GM12878 (cell line): ENCODE measurements around the gene FJX1. TPM values are rescaled to one million over a fixed set of nuclear protein-coding genes. Genes with fewer than 3 reads are reported as not detected.

Experiments used
- ATAC-seq: fragments of 200-7000 bp; cut with Tn5 transposase; 3 replicates; pipeline ENCODE4 v1.9.1; 2020; ENCODE audit warnings: mild to moderate bottlenecking, moderate library complexity
- BruUV-seq: library from RNA; stranded (reverse); fragments of 400-500 nt; replicated peaks from 2 replicates; lab custom pipeline; 2021; lab: Mats Ljungman, UMichigan
- CTCF ChIA-PET: fragments of 300-600 bp; sonication (Branson Sonifier 250); formaldehyde crosslinking; extraction: SDS; loops from one replicate; lab custom pipeline; 2021; ENCODE audit warnings: inconsistent platforms; lab: Yijun Ruan, JAX
- POLR2A ChIA-PET: fragments of 350-600 bp; formaldehyde crosslinking; extraction: SDS; loops from one replicate; lab custom pipeline; 2021; ENCODE audit warnings: inconsistent platforms; lab: Charles Lee
- RAD21 ChIA-PET: fragments of 300-600 bp; sonication (Branson Sonifier 250); formaldehyde crosslinking; loops from one replicate; lab custom pipeline; 2023; ENCODE audit warnings: antibody characterized with exemption; ENCODE audit not compliant: unreplicated experiment; lab: Charles Lee
- SMC1A ChIA-PET: fragments of 300-600 bp; sonication (Branson Sonifier 250); formaldehyde crosslinking; loops from one replicate; lab custom pipeline; 2023; ENCODE audit not compliant: unreplicated experiment, uncharacterized antibody; lab: Charles Lee
- DNase-seq: peaks from one replicate; pipeline ENCODE4 v3.0.0-alpha.2; 2011; ENCODE audit warnings: low read depth, low spot score
- FAIRE-seq: peaks from 3 replicates; lab custom pipeline; 2011; peaks lifted over from hg19 to GRCh38; lab: Jason Lieb, UNC
- H2AFZ ChIP-seq: 2 replicates; pipeline ENCODE4 v1.6.0; 2011; ENCODE audit warnings: low read depth, low read length, control low read depth; ENCODE audit not compliant: control insufficient read depth
- H3K27ac ChIP-seq: 2 replicates; pipeline ENCODE4 v1.5.1; 2011; ENCODE audit warnings: control low read depth; ENCODE audit not compliant: control insufficient read depth, insufficient read depth
- H3K27me3 ChIP-seq, 2 experiments: replicated peaks in 1 of 2; 2 replicates each; pipeline versions ENCODE4 v1.6.0 to v1.6.1; 2011; ENCODE audit warnings: low read length in 1 of 2; ENCODE audit not compliant: control insufficient read depth in 2 of 2, insufficient read depth in 2 of 2
- H3K36me3 ChIP-seq, 2 experiments: 2 replicates each; pipeline ENCODE4 v1.5.1; 2011; ENCODE audit warnings: low read length in 1 of 2; ENCODE audit not compliant: control insufficient read depth in 2 of 2, insufficient read depth in 2 of 2
- H3K4me1 ChIP-seq: 2 replicates; pipeline ENCODE4 v1.6.1; 2011; ENCODE audit warnings: mild to moderate bottlenecking, low read length, moderate library complexity, mixed read lengths; ENCODE audit not compliant: control insufficient read depth, insufficient read depth
- H3K4me2 ChIP-seq: 2 replicates; pipeline ENCODE4 v1.6.0; 2011; ENCODE audit warnings: control low read depth; ENCODE audit not compliant: control insufficient read depth, insufficient read depth
- H3K4me3 ChIP-seq: fragments of 200-600 bp; sonication (generic); 2 replicates; pipeline ENCODE4 v1.5.1; 2016
- H3K79me2 ChIP-seq: 2 replicates; pipeline ENCODE4 v1.6.0; 2011; ENCODE audit warnings: low read length; ENCODE audit not compliant: control insufficient read depth, insufficient read depth
- H3K9ac ChIP-seq: 2 replicates; pipeline ENCODE4 v1.8.0; 2011; ENCODE audit warnings: low read length, control low read depth, mixed read lengths; ENCODE audit not compliant: control insufficient read depth, insufficient read depth
- H3K9me3 ChIP-seq: replicated peaks from 3 replicates; pipeline ENCODE4 v1.5.1; 2011; ENCODE audit warnings: mild to moderate bottlenecking, low read length; ENCODE audit not compliant: control insufficient read depth, insufficient read depth
- H4K20me1 ChIP-seq: 2 replicates; pipeline ENCODE4 v1.6.0; 2011; ENCODE audit not compliant: control insufficient read depth, insufficient read depth
- ASH2L ChIP-seq: fragments of 300-600, 200-600 bp; sonication (generic); IDR thresholded peaks from 2 replicates; pipeline ENCODE4 v1.6.1; 2017; ENCODE audit warnings: low read depth, mild to moderate bottlenecking, borderline replicate concordance
- EP300 ChIP-seq, 2 experiments: fragments of 150-350 bp in 1 of 2; IDR thresholded peaks; 2 replicates each; pipeline ENCODE4 v1.6.1; 2011 to 2012; ENCODE audit warnings: low read depth in 2 of 2, low read length in 2 of 2, borderline replicate concordance in 1 of 2, improper control_type of control experiment in 1 of 2, inconsistent platforms in 1 of 2; ENCODE audit not compliant: control insufficient read depth in 1 of 2
- FOXM1 ChIP-seq: IDR thresholded peaks from 2 replicates; pipeline ENCODE4 v1.6.1; 2012; ENCODE audit warnings: low read depth, mild to moderate bottlenecking, inconsistent platforms, low read length, moderate library complexity
- PAX8 ChIP-seq: fragments of 450-650 bp; IDR thresholded peaks from 2 replicates; pipeline ENCODE4 v1.6.1; 2017; ENCODE audit warnings: mild to moderate bottlenecking, moderate library complexity
- POU2F2 ChIP-seq: IDR thresholded peaks from 3 replicates; pipeline ENCODE4 v1.6.1; 2011; ENCODE audit warnings: low read depth, mild to moderate bottlenecking, low read length, borderline replicate concordance
- TBL1XR1 ChIP-seq: IDR thresholded peaks from 2 replicates; pipeline ENCODE4 v1.6.1; 2012; ENCODE audit warnings: low read depth, low read length, improper control_type of control experiment
- TCF3 ChIP-seq: IDR thresholded peaks from 2 replicates; pipeline ENCODE4 v1.6.1; 2012; ENCODE audit warnings: low read depth, mild to moderate bottlenecking, low read length, borderline replicate concordance; ENCODE audit not compliant: insufficient read depth
- WGBS: methylation state at CpG from one replicate; pipeline ENCODE4 v1.1.6; 2016; ENCODE audit warnings: low lambda C conversion rate; ENCODE audit not compliant: insufficient replicate concordance, insufficient coverage; ENCODE audit errors: missing lambda C conversion rate; 5-methylcytosine and 5-hydroxymethylcytosine counted together
- in situ Hi-C: fragments of 300-500 bp; cut with MboI; formaldehyde crosslinking; loops from 9 replicates; pipeline ENCODE4 v1.14.3; 2018; ENCODE audit warnings: mixed read lengths
- intact Hi-C: fragments of 100-400 bp; cut with micrococcal nuclease; formaldehyde crosslinking; loops from one replicate; pipeline ENCODE4 v1.14.2; 2022; ENCODE audit not compliant: unreplicated experiment
- polyA plus RNA-seq, 11 experiments: library from polyadenylated mRNA; depleted of rRNA in 4 of 11; unstranded in 6 of 11; stranded (reverse) in 5 of 11; fragments of >200 nt; fragmentation: Nextera tagmentation in 4 of 11; fragmentation: Illumina TruSeq in 1 of 11; extraction: Ambion mirVana in 4 of 11; extraction: Trizol in 1 of 11; gene quantifications; 1 replicate in 1 of 11; 2 replicates in 10 of 11; pipeline versions ENCODE4 v1.2.1 to v1.2.3, GENCODE V29; 2011 to 2016; ENCODE audit warnings: inconsistent platforms in 2 of 11, missing spikeins in 2 of 11, low read depth in 1 of 11
- total RNA-seq, 4 experiments: library from RNA; depleted of rRNA in 3 of 4; stranded (reverse); fragments of >200 nt in 3 of 4; fragmentation: Illumina TruSeq in 1 of 4; extraction: Trizol in 1 of 4; gene quantifications; 2 replicates each; pipeline versions ENCODE4 v1.2.1 to v1.2.3, GENCODE V29; 2013 to 2021
- TF ChIP-seq, protein P1 (sequence below): fragments of 450-650 bp; formaldehyde crosslinking; IDR thresholded peaks from 2 replicates; pipeline ENCODE4 v1.5.0; 2022; ENCODE audit warnings: mild to moderate bottlenecking, missing genetic modification characterization
- TF ChIP-seq, protein P2 (sequence below): fragments of 150-350 bp; IDR thresholded peaks from 2 replicates; pipeline ENCODE4 v1.6.1; 2014; ENCODE audit warnings: mild to moderate bottlenecking, low read depth, low read length
- TF ChIP-seq, protein P3 (sequence below): IDR thresholded peaks from 2 replicates; pipeline ENCODE4 v1.6.1; 2011; ENCODE audit warnings: low read depth, mild to moderate bottlenecking, low read length, moderate library complexity, borderline replicate concordance; ENCODE audit errors: extremely low read depth
- TF ChIP-seq, protein P4 (sequence below): fragments of 150-350 bp; IDR thresholded peaks from 2 replicates; pipeline ENCODE4 v1.6.1; 2016; ENCODE audit warnings: low read depth, low read length

Gene FJX1
- total and polyA plus RNA-seq, 10 of the 15 experiments (the other 5 are each of a cell fraction or from before 2014, with no cell fraction given) = 1.7 to 26.1 (median 10.0) TPM

DNA sequence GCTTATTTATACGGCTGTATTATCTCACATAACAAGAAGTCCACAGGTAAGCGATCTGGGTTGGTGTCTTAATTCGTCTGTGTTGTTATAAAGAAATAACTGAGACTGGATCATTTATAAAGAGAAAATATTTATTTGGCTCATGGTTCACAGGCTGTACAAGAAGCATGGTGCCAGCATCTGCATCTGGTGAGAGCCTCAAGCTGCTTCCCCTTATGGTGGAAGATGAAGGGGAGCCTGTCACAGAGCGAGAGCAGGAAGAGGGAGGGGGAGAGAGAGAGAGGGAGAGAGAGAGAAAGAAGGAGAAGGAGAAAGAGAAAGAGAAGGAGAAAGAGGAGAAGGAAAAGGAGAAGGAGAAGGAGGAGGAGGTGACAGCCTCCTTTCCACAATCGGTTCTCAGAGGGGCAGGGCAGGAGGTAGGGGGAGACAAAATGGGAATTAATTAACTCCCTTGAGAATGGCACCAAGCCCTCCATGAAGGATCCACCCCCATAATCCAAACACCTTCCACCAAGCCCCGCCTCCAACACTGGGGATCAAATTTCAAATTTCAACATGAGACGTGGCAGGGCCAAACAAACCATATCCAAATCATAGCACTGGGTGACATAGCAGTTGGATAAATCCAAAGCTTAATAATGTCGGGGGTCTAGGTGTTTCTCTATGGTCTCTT is 29.3 kb downstream of the FJX1 start:
- H3K36me3 ChIP-seq = no peaks in the 10 kb centered on the region
- in situ Hi-C loops (no loop called here), intact Hi-C loops (no loop called here)
- no TSS peak for BruUV-seq
- H3K4me2 ChIP-seq = no peak overlapping the region
- H3K4me1 ChIP-seq = no peaks in the 10 kb centered on the region
- ATAC-seq (no peak), FAIRE-seq (no peak), DNase-seq (no peak)
- H3K4me3 ChIP-seq = no peak overlapping the region
- H3K9ac ChIP-seq = no peak overlapping the region
- H3K79me2 ChIP-seq = no peaks in the 10 kb centered on the region
- ChIA-PET CTCF (interaction anchor here (1.8 kb wide), 1 partner anchor 175 kb away, joined by 5 read pairs; no protein-coding TSS in a partner anchor), RAD21 (interaction anchor here (1.0 kb wide), 1 partner anchor 484 kb away, joined by 3 read pairs; no protein-coding TSS in a partner anchor), SMC1A (interaction anchor here (0.8 to 1.8 kb wide), 3 partner anchors 11 to 175 kb away, joined by 3 to 6 read pairs (median 5); no protein-coding TSS in a partner anchor), POLR2A (no interaction called here)
- H3K9me3 ChIP-seq = no peaks in the 10 kb centered on the region
- WGBS = 27% methylated on average over 8 of the region's 8 CpGs
- H4K20me1 ChIP-seq = no peaks in the 10 kb centered on the region
- peaks cover 0 to 4% of the 10 kb centered on the region in 2 experiments; a peak in 1 of 4 replicates for H3K27me3 ChIP-seq
- H3K27ac ChIP-seq = no peak overlapping the region
- no peak overlapping the region for H2AFZ ChIP-seq
- TF ChIP-seq, protein P1, sequence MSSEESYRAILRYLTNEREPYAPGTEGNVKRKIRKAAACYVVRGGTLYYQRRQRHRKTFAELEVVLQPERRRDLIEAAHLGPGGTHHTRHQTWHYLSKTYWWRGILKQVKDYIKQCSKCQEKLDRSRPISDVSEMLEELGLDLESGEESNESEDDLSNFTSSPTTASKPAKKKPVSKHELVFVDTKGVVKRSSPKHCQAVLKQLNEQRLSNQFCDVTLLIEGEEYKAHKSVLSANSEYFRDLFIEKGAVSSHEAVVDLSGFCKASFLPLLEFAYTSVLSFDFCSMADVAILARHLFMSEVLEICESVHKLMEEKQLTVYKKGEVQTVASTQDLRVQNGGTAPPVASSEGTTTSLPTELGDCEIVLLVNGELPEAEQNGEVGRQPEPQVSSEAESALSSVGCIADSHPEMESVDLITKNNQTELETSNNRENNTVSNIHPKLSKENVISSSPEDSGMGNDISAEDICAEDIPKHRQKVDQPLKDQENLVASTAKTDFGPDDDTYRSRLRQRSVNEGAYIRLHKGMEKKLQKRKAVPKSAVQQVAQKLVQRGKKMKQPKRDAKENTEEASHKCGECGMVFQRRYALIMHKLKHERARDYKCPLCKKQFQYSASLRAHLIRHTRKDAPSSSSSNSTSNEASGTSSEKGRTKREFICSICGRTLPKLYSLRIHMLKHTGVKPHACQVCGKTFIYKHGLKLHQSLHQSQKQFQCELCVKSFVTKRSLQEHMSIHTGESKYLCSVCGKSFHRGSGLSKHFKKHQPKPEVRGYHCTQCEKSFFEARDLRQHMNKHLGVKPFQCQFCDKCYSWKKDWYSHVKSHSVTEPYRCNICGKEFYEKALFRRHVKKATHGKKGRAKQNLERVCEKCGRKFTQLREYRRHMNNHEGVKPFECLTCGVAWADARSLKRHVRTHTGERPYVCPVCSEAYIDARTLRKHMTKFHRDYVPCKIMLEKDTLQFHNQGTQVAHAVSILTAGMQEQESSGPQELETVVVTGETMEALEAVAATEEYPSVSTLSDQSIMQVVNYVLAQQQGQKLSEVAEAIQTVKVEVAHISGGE (CRISPR knock-in tag) = no peak
- TF ChIP-seq, protein P2, sequence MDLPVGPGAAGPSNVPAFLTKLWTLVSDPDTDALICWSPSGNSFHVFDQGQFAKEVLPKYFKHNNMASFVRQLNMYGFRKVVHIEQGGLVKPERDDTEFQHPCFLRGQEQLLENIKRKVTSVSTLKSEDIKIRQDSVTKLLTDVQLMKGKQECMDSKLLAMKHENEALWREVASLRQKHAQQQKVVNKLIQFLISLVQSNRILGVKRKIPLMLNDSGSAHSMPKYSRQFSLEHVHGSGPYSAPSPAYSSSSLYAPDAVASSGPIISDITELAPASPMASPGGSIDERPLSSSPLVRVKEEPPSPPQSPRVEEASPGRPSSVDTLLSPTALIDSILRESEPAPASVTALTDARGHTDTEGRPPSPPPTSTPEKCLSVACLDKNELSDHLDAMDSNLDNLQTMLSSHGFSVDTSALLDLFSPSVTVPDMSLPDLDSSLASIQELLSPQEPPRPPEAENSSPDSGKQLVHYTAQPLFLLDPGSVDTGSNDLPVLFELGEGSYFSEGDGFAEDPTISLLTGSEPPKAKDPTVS = no peak
- TF ChIP-seq FOXM1 (no peak), TCF3 (no peak), TBL1XR1 (no peak), PAX8 (no peak), ASH2L (no peak), EP300 (IDR thresholded peaks at IDR 0.05; ENCODE audit: borderline replicate concordance in 1 of 2, control insufficient read depth in 1 of 2, low read depth in 2 of 2, low read length in 2 of 2) (no peak), POU2F2 (no peak)
- TF ChIP-seq, protein P3, sequence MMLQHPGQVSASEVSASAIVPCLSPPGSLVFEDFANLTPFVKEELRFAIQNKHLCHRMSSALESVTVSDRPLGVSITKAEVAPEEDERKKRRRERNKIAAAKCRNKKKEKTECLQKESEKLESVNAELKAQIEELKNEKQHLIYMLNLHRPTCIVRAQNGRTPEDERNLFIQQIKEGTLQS = no peak
- TF ChIP-seq, protein P4, sequence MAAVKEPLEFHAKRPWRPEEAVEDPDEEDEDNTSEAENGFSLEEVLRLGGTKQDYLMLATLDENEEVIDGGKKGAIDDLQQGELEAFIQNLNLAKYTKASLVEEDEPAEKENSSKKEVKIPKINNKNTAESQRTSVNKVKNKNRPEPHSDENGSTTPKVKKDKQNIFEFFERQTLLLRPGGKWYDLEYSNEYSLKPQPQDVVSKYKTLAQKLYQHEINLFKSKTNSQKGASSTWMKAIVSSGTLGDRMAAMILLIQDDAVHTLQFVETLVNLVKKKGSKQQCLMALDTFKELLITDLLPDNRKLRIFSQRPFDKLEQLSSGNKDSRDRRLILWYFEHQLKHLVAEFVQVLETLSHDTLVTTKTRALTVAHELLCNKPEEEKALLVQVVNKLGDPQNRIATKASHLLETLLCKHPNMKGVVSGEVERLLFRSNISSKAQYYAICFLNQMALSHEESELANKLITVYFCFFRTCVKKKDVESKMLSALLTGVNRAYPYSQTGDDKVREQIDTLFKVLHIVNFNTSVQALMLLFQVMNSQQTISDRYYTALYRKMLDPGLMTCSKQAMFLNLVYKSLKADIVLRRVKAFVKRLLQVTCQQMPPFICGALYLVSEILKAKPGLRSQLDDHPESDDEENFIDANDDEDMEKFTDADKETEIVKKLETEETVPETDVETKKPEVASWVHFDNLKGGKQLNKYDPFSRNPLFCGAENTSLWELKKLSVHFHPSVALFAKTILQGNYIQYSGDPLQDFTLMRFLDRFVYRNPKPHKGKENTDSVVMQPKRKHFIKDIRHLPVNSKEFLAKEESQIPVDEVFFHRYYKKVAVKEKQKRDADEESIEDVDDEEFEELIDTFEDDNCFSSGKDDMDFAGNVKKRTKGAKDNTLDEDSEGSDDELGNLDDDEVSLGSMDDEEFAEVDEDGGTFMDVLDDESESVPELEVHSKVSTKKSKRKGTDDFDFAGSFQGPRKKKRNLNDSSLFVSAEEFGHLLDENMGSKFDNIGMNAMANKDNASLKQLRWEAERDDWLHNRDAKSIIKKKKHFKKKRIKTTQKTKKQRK = no peak
